GM12878 (cell line): Measurements from ENCODE around the gene FOXP4. TPM values are rescaled to one million over a fixed set of nuclear protein-coding genes. Genes with fewer than 3 reads are reported as not detected.

Experiments used
- ATAC-seq: fragments of 200-7000 bp; cut with Tn5 transposase; 3 replicates; pipeline ENCODE4 v1.9.1; 2020; ENCODE audit warnings: mild to moderate bottlenecking, moderate library complexity
- BruUV-seq: library from RNA; stranded (reverse); fragments of 400-500 nt; replicated peaks from 2 replicates; lab custom pipeline; 2021; lab: Mats Ljungman, UMichigan
- CTCF ChIA-PET: fragments of 300-600 bp; sonication (Branson Sonifier 250); formaldehyde crosslinking; extraction: SDS; loops from one replicate; lab custom pipeline; 2021; ENCODE audit warnings: inconsistent platforms; lab: Yijun Ruan, JAX
- POLR2A ChIA-PET: fragments of 350-600 bp; formaldehyde crosslinking; extraction: SDS; loops from one replicate; lab custom pipeline; 2021; ENCODE audit warnings: inconsistent platforms; lab: Charles Lee
- RAD21 ChIA-PET: fragments of 300-600 bp; sonication (Branson Sonifier 250); formaldehyde crosslinking; loops from one replicate; lab custom pipeline; 2023; ENCODE audit warnings: antibody characterized with exemption; ENCODE audit not compliant: unreplicated experiment; lab: Charles Lee
- SMC1A ChIA-PET: fragments of 300-600 bp; sonication (Branson Sonifier 250); formaldehyde crosslinking; loops from one replicate; lab custom pipeline; 2023; ENCODE audit not compliant: unreplicated experiment, uncharacterized antibody; lab: Charles Lee
- DNase-seq: peaks from one replicate; pipeline ENCODE4 v3.0.0-alpha.2; 2011; ENCODE audit warnings: low read depth, low spot score
- FAIRE-seq: peaks from 3 replicates; lab custom pipeline; 2011; peaks lifted over from hg19 to GRCh38; lab: Jason Lieb, UNC
- H2AFZ ChIP-seq: 2 replicates; pipeline ENCODE4 v1.6.0; 2011; ENCODE audit warnings: low read depth, low read length, control low read depth; ENCODE audit not compliant: control insufficient read depth
- H3K27ac ChIP-seq: 2 replicates; pipeline ENCODE4 v1.5.1; 2011; ENCODE audit warnings: control low read depth; ENCODE audit not compliant: control insufficient read depth, insufficient read depth
- H3K27me3 ChIP-seq, 2 experiments: replicated peaks in 1 of 2; 2 replicates each; pipeline versions ENCODE4 v1.6.0 to v1.6.1; 2011; ENCODE audit warnings: low read length in 1 of 2; ENCODE audit not compliant: control insufficient read depth in 2 of 2, insufficient read depth in 2 of 2
- H3K36me3 ChIP-seq, 2 experiments: 2 replicates each; pipeline ENCODE4 v1.5.1; 2011; ENCODE audit warnings: low read length in 1 of 2; ENCODE audit not compliant: control insufficient read depth in 2 of 2, insufficient read depth in 2 of 2
- H3K4me1 ChIP-seq: 2 replicates; pipeline ENCODE4 v1.6.1; 2011; ENCODE audit warnings: mild to moderate bottlenecking, low read length, moderate library complexity, mixed read lengths; ENCODE audit not compliant: control insufficient read depth, insufficient read depth
- H3K4me2 ChIP-seq: 2 replicates; pipeline ENCODE4 v1.6.0; 2011; ENCODE audit warnings: control low read depth; ENCODE audit not compliant: control insufficient read depth, insufficient read depth
- H3K4me3 ChIP-seq: fragments of 200-600 bp; sonication (generic); 2 replicates; pipeline ENCODE4 v1.5.1; 2016
- H3K79me2 ChIP-seq: 2 replicates; pipeline ENCODE4 v1.6.0; 2011; ENCODE audit warnings: low read length; ENCODE audit not compliant: control insufficient read depth, insufficient read depth
- H3K9ac ChIP-seq: 2 replicates; pipeline ENCODE4 v1.8.0; 2011; ENCODE audit warnings: low read length, control low read depth, mixed read lengths; ENCODE audit not compliant: control insufficient read depth, insufficient read depth
- H3K9me3 ChIP-seq: replicated peaks from 3 replicates; pipeline ENCODE4 v1.5.1; 2011; ENCODE audit warnings: mild to moderate bottlenecking, low read length; ENCODE audit not compliant: control insufficient read depth, insufficient read depth
- H4K20me1 ChIP-seq: 2 replicates; pipeline ENCODE4 v1.6.0; 2011; ENCODE audit not compliant: control insufficient read depth, insufficient read depth
- FOXK2 ChIP-seq: fragments of 450-650 bp; IDR thresholded peaks from 2 replicates; pipeline ENCODE4 v1.6.1; 2017; ENCODE audit warnings: mild to moderate bottlenecking, moderate library complexity
- GABPA ChIP-seq: IDR thresholded peaks from 2 replicates; pipeline ENCODE4 v1.6.1; 2014; ENCODE audit warnings: antibody characterized with exemption, low read depth, mild to moderate bottlenecking, inconsistent platforms
- MEF2B ChIP-seq: fragments of 450-650 bp; IDR thresholded peaks from 2 replicates; pipeline ENCODE4 v1.6.1; 2018; ENCODE audit warnings: mild to moderate bottlenecking, moderate library complexity; ENCODE audit not compliant: partially characterized antibody, poor library complexity, severe bottlenecking
- POLR2A ChIP-seq: IDR thresholded peaks from 2 replicates; pipeline ENCODE4 v1.6.1; 2011; ENCODE audit warnings: low read depth, mild to moderate bottlenecking, low read length
- POU2F2 ChIP-seq: IDR thresholded peaks from 3 replicates; pipeline ENCODE4 v1.6.1; 2011; ENCODE audit warnings: low read depth, mild to moderate bottlenecking, low read length, borderline replicate concordance
- SRF ChIP-seq, 2 experiments: IDR thresholded peaks; 2 replicates each; pipeline ENCODE4 v1.6.1; 2011; ENCODE audit warnings: low read depth in 2 of 2, low read length in 2 of 2, mild to moderate bottlenecking in 1 of 2, moderate library complexity in 1 of 2
- ZNF207 ChIP-seq: fragments of 450-650 bp; IDR thresholded peaks from 2 replicates; pipeline ENCODE4 v1.6.1; 2014; ENCODE audit warnings: antibody characterized with exemption, mild to moderate bottlenecking, borderline replicate concordance
- WGBS: methylation state at CpG from one replicate; pipeline ENCODE4 v1.1.6; 2016; ENCODE audit warnings: low lambda C conversion rate; ENCODE audit not compliant: insufficient replicate concordance, insufficient coverage; ENCODE audit errors: missing lambda C conversion rate; 5-methylcytosine and 5-hydroxymethylcytosine counted together
- in situ Hi-C: fragments of 300-500 bp; cut with MboI; formaldehyde crosslinking; loops from 9 replicates; pipeline ENCODE4 v1.14.3; 2018; ENCODE audit warnings: mixed read lengths
- intact Hi-C: fragments of 100-400 bp; cut with micrococcal nuclease; formaldehyde crosslinking; loops from one replicate; pipeline ENCODE4 v1.14.2; 2022; ENCODE audit not compliant: unreplicated experiment
- polyA plus RNA-seq, 11 experiments: library from polyadenylated mRNA; depleted of rRNA in 4 of 11; unstranded in 6 of 11; stranded (reverse) in 5 of 11; fragments of >200 nt; fragmentation: Nextera tagmentation in 4 of 11; fragmentation: Illumina TruSeq in 1 of 11; extraction: Ambion mirVana in 4 of 11; extraction: Trizol in 1 of 11; gene quantifications; 1 replicate in 1 of 11; 2 replicates in 10 of 11; pipeline versions ENCODE4 v1.2.1 to v1.2.3, GENCODE V29; 2011 to 2016; ENCODE audit warnings: inconsistent platforms in 2 of 11, missing spikeins in 2 of 11, low read depth in 1 of 11
- total RNA-seq, 4 experiments: library from RNA; depleted of rRNA in 3 of 4; stranded (reverse); fragments of >200 nt in 3 of 4; fragmentation: Illumina TruSeq in 1 of 4; extraction: Trizol in 1 of 4; gene quantifications; 2 replicates each; pipeline versions ENCODE4 v1.2.1 to v1.2.3, GENCODE V29; 2013 to 2021

The FOXP4 gene
- total and polyA plus RNA-seq, 10 of the 15 experiments (the other 5 are each of a cell fraction or from before 2014, with no cell fraction given) = 0.31 to 46.1 (median 2.3) TPM

DNA sequence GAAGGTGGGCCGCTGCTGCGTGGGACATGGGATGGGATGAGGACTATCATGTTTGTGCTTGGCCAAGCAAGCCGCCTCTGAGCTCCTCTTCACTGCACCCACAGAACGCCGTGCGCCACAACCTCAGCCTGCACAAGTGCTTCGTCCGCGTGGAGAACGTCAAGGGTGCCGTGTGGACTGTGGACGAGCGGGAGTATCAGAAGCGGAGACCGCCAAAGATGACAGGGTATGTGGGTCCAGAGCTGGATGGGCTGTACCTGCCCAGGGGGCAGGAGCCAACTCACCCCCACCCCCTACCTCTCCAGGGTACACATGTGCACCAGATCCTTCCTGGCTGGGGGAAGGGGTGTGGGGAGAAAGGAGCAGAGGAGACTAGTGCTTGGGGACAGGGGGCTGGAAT is 48.6 kb downstream of the FOXP4 start:
- no peak overlapping the region for H3K4me2 ChIP-seq
- H3K79me2 ChIP-seq = no peaks in the 10 kb centered on the region
- H3K4me3 ChIP-seq = no peak overlapping the region
- intact Hi-C loops (loop anchor here (5.0 kb wide), 2 partner anchors 47 to 62 kb away; partner anchors contain the start of gene FOXP4), in situ Hi-C loops (loop anchor here (5.0 kb wide), 3 partner anchors 132 to 222 kb away; no protein-coding TSS in a partner anchor)
- no peaks in the 10 kb centered on the region for H3K27me3 ChIP-seq
- no TSS peak for BruUV-seq
- H3K4me1 ChIP-seq = no peaks in the 10 kb centered on the region
- H3K9ac ChIP-seq = no peak overlapping the region
- no peaks in the 10 kb centered on the region for H4K20me1 ChIP-seq
- SMC1A ChIA-PET = interaction anchor here (0.9 to 4.0 kb wide), 3 partner anchors 132 to 288 kb away, joined by 3 to 36 read pairs (median 4); no protein-coding TSS in a partner anchor
- TF ChIP-seq POLR2A (peak; percentile 50; the same call in 1 of the 2 replicates), MEF2B (no peak), POU2F2 (no peak), ZNF207 (no peak), FOXK2 (no peak), SRF (IDR thresholded peaks at IDR 0.05; ENCODE audit: low read depth in 2 of 2, low read length in 2 of 2) (peak in 1 of 2 experiments; percentile 14; a peak in 1 of 4 replicates), GABPA (no peak)
- POLR2A ChIA-PET = no interaction called here
- no peak overlapping the region for H2AFZ ChIP-seq
- RAD21 ChIA-PET = interaction anchor here (0.6 to 7.8 kb wide), 2 partner anchors 132 to 433 kb away, joined by 4 to 57 read pairs; no protein-coding TSS in a partner anchor
- 100% methylated on average over 13 of the region's 15 CpGs for WGBS
- CTCF ChIA-PET = interaction anchor here (0.7 to 8.1 kb wide), 11 partner anchors 8 to 288 kb away, joined by 3 to 117 read pairs (median 4); no protein-coding TSS in a partner anchor
- H3K9me3 ChIP-seq = no peaks in the 10 kb centered on the region
- H3K27ac ChIP-seq = no peak overlapping the region
- DNase-seq = no peak
- ATAC-seq = no peak
- H3K36me3 ChIP-seq = peaks cover 2 to 8% of the 10 kb centered on the region in 2 experiments; a peak in 3 of 4 replicates
- FAIRE-seq = no peak
